Brain microvascular endothelial cell (primary cell): ENCODE measurements around the gene ALOX15.

Experiments
- DNase-seq: peaks from one replicate; pipeline ENCODE4 v3.0.0-alpha.2; 2020
- H3K27ac ChIP-seq: fragments of 250-450 bp; sonication (Bioruptor Pico); 2 replicates; pipeline ENCODE4 v1.5.1; 2020; ENCODE audit warnings: mild to moderate bottlenecking, moderate library complexity
- H3K27me3 ChIP-seq: fragments of 250-450 bp; sonication (Bioruptor Pico); replicated peaks from 2 replicates; pipeline ENCODE4 v1.5.1; 2020; ENCODE audit warnings: mild to moderate bottlenecking
- H3K36me3 ChIP-seq: fragments of 250-450 bp; sonication (Bioruptor Pico); replicated peaks from 2 replicates; pipeline ENCODE4 v1.5.1; 2020; ENCODE audit warnings: mild to moderate bottlenecking
- H3K4me3 ChIP-seq: 2 replicates; pipeline ENCODE4 v1.5.1; 2011; ENCODE audit warnings: low read depth, mild to moderate bottlenecking, control low read depth, low read length, moderate library complexity
- in situ Hi-C: cut with HindIII; loops from 2 replicates; pipeline ENCODE4 v1.10.0; 2017; ENCODE audit warnings: low sequenced_read_pairs, low pct_ligation_motif_present
- TF ChIP-seq, protein P1 (sequence below): IDR thresholded peaks from 2 replicates; pipeline ENCODE4 v1.5.1; 2011; ENCODE audit warnings: low read depth, mild to moderate bottlenecking, moderate library complexity, low read length, control low read depth, inconsistent platforms; ENCODE audit errors: missing control alignments

The ALOX15 gene

DNA sequence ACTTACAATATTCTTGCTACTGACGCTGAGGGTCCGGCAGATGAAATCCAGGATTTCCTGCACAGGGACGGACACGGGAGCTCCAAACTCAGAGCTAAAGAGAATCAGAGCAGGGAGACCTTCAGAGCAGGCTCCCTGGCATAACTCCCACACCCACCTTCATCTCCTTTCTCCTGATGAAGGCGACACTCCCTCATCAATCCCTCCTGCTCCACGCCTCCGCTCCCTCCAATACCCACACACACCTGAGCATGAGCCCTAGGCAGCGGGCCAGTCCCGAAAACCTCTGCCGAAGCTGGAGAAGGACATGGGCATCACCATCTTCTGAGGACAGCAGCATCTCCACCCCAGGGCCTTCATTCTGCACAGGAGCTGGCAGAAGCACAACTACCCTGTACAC lies 34.3 kb upstream of the ALOX15 start:
- Histone ChIP-seq H3K27me3 (no peaks in the 10 kb centered on the region), H3K36me3 (peaks cover 39% of the 10 kb centered on the region), H3K4me3 (no peak overlapping the region), H3K27ac (no peak overlapping the region)
- in situ Hi-C loops, result no loop called here
- TF ChIP-seq, protein P1, sequence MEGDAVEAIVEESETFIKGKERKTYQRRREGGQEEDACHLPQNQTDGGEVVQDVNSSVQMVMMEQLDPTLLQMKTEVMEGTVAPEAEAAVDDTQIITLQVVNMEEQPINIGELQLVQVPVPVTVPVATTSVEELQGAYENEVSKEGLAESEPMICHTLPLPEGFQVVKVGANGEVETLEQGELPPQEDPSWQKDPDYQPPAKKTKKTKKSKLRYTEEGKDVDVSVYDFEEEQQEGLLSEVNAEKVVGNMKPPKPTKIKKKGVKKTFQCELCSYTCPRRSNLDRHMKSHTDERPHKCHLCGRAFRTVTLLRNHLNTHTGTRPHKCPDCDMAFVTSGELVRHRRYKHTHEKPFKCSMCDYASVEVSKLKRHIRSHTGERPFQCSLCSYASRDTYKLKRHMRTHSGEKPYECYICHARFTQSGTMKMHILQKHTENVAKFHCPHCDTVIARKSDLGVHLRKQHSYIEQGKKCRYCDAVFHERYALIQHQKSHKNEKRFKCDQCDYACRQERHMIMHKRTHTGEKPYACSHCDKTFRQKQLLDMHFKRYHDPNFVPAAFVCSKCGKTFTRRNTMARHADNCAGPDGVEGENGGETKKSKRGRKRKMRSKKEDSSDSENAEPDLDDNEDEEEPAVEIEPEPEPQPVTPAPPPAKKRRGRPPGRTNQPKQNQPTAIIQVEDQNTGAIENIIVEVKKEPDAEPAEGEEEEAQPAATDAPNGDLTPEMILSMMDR, result no peak
- DNase-seq, result no peak

DNA sequence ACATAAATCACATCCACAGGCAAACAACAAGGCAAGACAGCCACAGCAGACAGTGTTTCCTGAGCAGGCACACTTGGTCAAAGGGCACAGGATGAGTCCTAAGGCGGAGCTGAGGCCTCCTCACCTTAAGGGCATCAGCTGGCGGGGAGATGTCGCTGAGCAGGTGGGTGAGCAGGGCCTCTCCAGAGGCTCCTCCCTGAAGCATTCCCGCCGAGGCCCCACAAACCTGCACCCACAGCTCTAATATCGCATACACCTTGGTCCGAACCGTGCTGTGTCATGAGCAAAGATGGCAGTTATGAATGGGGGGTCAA lies 33.2 kb upstream of the ALOX15 start:
- H3K4me3 ChIP-seq, result no peak overlapping the region
- H3K27me3 ChIP-seq, result no peaks in the 10 kb centered on the region
- TF ChIP-seq, protein P1, result no peak
- H3K27ac ChIP-seq, result no peak overlapping the region
- in situ Hi-C loops, result no loop called here
- no peak for DNase-seq
- peaks cover 43% of the 10 kb centered on the region for H3K36me3 ChIP-seq

DNA sequence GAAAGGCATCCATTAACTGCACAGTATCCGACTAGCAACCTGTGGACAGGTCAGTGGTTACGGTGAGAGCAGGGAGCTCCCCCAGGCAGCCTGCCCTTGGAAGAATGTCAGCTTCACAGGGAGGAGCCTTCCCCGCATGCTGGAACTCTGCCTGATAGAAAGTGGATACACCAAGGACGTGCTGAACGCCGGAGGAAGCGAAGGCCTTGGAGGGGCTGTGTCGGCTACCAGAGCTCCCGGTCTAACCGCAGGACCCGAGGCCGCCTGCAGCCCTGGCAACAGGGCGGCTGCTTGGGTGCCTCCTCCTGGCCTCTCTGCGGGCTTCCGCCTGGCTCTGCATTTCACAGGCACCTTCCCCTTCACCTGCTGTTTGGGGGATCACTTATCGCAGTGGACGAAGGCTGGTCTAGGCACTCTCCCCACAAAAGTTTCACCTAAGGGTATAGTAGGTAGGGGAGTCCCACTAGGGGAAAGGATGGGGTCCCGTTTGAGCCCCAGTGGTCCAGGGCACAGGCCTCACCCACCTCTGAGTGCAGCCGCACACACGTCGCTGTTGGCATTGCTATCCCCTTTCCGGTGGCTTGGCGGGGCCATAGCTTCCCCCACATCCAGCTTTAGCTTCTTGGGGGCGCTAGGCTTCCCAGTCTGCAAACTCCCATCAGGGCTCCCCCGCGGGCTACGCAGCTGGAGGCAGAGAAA lies 32.7 kb upstream of the ALOX15 start:
- Histone ChIP-seq H3K27me3 (no peaks in the 10 kb centered on the region), H3K27ac (no peak overlapping the region), H3K4me3 (no peak overlapping the region), H3K36me3 (peaks cover 43% of the 10 kb centered on the region)
- in situ Hi-C loops, result no loop called here
- DNase-seq, result no peak
- TF ChIP-seq, protein P1, result no peak

DNA sequence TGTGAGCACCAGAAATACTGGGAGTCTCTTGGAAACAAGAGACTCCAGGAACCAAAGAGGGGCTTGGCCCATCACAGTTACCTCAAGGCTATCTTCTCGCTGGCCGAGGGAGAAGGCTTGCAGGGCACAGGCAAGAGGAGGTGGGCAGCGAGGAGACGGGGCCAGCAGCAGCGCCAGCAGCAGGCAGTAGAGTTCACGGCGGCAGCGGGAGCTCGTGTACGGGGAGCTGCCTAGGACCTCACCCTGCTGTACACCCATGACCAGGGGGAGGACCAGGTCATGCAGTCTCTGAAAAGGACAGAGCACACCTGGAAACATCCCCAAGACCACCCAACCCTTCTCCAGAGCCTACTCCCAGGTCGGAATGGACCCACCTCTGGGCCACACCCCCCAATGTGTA lies 31.7 kb upstream of the ALOX15 start:
- in situ Hi-C loops, result no loop called here
- TF ChIP-seq, protein P1, result no peak
- Histone ChIP-seq H3K36me3 (peaks cover 43% of the 10 kb centered on the region), H3K27ac (no peak overlapping the region), H3K27me3 (no peaks in the 10 kb centered on the region), H3K4me3 (no peak overlapping the region)
- DNase-seq, result no peak

DNA sequence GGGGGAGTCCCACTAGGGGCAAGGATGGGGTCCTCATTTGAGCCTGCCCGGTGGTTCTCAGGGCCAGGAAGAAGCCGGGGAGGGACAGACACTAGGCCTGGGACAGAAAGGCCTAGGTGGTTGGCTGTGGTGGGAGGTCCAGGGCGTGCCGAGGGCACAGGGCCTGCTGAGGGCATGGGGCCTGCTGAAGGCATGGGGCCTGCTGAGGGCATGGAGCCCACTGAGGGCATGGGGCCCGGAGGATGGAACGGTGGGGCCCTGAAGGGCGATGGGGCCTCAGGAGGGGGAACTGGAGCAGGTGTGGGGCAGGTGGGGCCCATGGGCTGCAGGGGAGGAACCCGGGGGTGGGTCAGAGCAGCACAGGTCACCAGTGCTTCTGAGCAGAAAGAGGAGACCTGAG lies 31.3 kb upstream of the ALOX15 start:
- Histone ChIP-seq H3K27ac (no peak overlapping the region), H3K36me3 (peaks cover 43% of the 10 kb centered on the region), H3K4me3 (no peak overlapping the region), H3K27me3 (no peaks in the 10 kb centered on the region)
- no peak for DNase-seq
- in situ Hi-C loops, result no loop called here
- TF ChIP-seq, protein P1, result no peak

DNA sequence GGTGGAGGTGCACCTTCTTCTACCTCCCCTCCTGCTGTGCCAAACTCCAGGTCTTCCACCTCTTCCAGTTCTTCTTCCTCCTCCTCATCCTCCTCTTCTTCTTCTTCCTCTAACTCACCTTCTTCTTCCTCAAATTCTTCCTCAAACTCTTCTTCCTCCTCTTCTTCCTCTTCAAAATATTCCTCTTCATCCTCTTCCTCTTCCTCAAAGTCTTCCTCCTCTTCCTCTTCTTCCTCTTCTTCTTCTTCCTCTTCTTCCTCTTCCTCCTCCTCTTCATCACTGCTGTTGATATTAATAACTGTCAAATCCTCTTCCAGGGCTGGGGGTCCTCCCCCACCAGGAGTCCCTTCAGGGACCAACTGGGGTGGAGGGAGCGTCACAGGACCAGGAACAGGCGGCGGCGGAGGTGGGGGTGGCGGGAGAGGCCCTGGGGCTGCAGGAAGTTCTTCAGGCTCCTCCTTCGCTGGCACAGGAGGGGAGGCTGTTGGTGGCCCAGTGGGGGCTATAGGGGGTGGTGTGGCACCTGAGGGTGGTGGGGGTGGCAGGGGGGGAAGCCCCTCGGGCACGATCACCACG lies 30.7 kb upstream of the ALOX15 start:
- no peak overlapping the region for H3K4me3 ChIP-seq
- H3K36me3 ChIP-seq, result peaks cover 43% of the 10 kb centered on the region
- DNase-seq, result no peak
- TF ChIP-seq, protein P1, result no peak
- no peaks in the 10 kb centered on the region for H3K27me3 ChIP-seq
- H3K27ac ChIP-seq, result no peak overlapping the region
- in situ Hi-C loops, result no loop called here
